ENCODE results near the gene AHCYL1. TPM values are rescaled to one million over a fixed set of nuclear protein-coding genes. Genes with fewer than 3 reads are reported as not detected.

The AHCYL1 gene
- total RNA-seq, 1 experiment from 2014 or later: 89.0 TPM

DNA sequence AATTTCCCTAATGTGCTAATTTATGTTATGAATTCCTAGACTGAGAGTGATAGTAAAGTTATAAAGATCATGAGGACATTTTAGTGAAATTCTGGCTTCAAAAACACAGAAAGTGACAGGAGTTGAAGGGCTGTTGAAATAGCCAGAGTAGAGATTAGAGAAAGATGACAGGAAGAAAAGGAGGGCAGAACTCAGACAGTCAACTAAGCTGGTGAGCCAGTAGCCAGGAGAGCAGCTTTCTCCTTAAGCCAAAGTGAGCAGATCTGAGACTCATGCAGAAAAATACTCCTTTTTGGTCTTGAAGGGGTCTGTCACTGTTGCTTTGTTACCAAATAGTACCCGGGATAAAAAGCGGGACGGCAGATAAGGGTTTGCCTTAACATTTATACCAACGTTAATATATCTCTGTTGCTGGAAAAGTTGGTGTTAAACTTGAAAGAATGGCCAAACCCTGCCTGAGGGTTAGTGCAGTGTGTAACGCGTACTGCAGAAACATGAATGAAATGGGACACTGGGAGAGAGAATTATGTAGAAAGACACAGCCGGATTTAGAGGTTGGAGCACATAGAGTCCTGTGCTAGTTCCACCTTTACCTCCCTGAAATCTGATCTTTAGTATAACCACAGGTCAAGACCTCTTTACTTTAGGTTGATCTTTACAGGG, 12.8 kb downstream of the AHCYL1 start:
- Histone ChIP-seq H3K18ac (ENCODE audit: insufficient read length, low read depth, low read length) (no peak overlapping the region), H3K4ac (ENCODE audit: low read depth, low read length) (no peak overlapping the region), H3K23ac (ENCODE audit: insufficient read length, low read depth, low read length) (no peak overlapping the region), H2BK15ac (ENCODE audit: low read depth, low read length) (no peak overlapping the region), H2BK120ac (ENCODE audit: low read depth, low read length, poor library complexity, severe bottlenecking) (no peak overlapping the region), H2BK5ac (ENCODE audit: insufficient read length, low read length) (no peak overlapping the region), H3K4me1 (ENCODE audit: insufficient read depth, low read length) (no peaks in the 10 kb centered on the region), H3T11ph (ENCODE audit: low read length) (no peak overlapping the region), H4K8ac (replicated peaks; ENCODE audit: insufficient read length, low read depth, low read length) (no peak overlapping the region), H3K14ac (ENCODE audit: insufficient read depth, low read length) (no peak overlapping the region), H3K27ac (ENCODE audit: insufficient read length, low read depth, low read length) (no peak overlapping the region), H4K20me1 (ENCODE audit: control insufficient read depth, insufficient read depth, insufficient read length) (no peaks in the 10 kb centered on the region), H2AK5ac (ENCODE audit: insufficient read length, low read length) (no peak overlapping the region), H2AFZ (ENCODE audit: low read length) (no peak overlapping the region), H4K91ac (ENCODE audit: insufficient read length, low read depth, low read length) (no peak overlapping the region), H4K5ac (ENCODE audit: insufficient read length, low read depth, low read length) (no peak overlapping the region), H3K23me2 (ENCODE audit: insufficient read length, low read depth, low read length, poor library complexity, severe bottlenecking) (no peaks in the 10 kb centered on the region), H3K56ac (ENCODE audit: insufficient read length, low read depth, low read length) (no peak overlapping the region), H3K9ac (ENCODE audit: extremely low read depth, insufficient read length, low read length) (no peak overlapping the region), H3K79me2 (ENCODE audit: insufficient read depth, low read length) (peaks cover 2% of the 10 kb centered on the region; the same call in 1 of the 2 replicates), H3K9me3 (ENCODE audit: control insufficient read depth, low read depth, low read length) (no peaks in the 10 kb centered on the region), H2BK12ac (ENCODE audit: insufficient read length, low read depth, low read length) (no peak overlapping the region), H3K4me2 (ENCODE audit: insufficient read depth, insufficient read length, low read length) (no peak overlapping the region), H3K79me1 (ENCODE audit: insufficient read depth, low read depth, low read length, poor library complexity, severe bottlenecking) (no peaks in the 10 kb centered on the region), H2BK20ac (ENCODE audit: low read depth, low read length, poor library complexity, severe bottlenecking) (no peak overlapping the region), H3K27me3 (ENCODE audit: insufficient read depth, low read length) (no peaks in the 10 kb centered on the region)
- DNase-seq: no peak
- Mint-ChIP-seq H3K9me3 (no peaks in the 10 kb centered on the region), H3K4me1 (peaks cover 4% of the 10 kb centered on the region in 2 experiments; a peak in 3 of 4 replicates), H3K27ac (no peak overlapping the region; a peak in 1 of 7 replicates), H3K36me3 (ENCODE audit: insufficient read depth in 1 of 3, low read depth in 3 of 3) (peaks cover 0 to 13% (median 10%) of the 10 kb centered on the region in 3 experiments; a peak in 5 of 7 replicates), H3K27me3 (ENCODE audit: low read depth) (no peaks in the 10 kb centered on the region), H3K4me3 (no peak overlapping the region)
- TF ChIP-seq, protein P1, sequence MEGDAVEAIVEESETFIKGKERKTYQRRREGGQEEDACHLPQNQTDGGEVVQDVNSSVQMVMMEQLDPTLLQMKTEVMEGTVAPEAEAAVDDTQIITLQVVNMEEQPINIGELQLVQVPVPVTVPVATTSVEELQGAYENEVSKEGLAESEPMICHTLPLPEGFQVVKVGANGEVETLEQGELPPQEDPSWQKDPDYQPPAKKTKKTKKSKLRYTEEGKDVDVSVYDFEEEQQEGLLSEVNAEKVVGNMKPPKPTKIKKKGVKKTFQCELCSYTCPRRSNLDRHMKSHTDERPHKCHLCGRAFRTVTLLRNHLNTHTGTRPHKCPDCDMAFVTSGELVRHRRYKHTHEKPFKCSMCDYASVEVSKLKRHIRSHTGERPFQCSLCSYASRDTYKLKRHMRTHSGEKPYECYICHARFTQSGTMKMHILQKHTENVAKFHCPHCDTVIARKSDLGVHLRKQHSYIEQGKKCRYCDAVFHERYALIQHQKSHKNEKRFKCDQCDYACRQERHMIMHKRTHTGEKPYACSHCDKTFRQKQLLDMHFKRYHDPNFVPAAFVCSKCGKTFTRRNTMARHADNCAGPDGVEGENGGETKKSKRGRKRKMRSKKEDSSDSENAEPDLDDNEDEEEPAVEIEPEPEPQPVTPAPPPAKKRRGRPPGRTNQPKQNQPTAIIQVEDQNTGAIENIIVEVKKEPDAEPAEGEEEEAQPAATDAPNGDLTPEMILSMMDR (conservative IDR thresholded peaks at IDR 0.05): no peak
- WGBS (ENCODE audit: extremely low coverage, insufficient read length, low lambda C conversion rate): no CpG with 5 or more reads among the region's 7 CpGs

Data from H9 (cell line).